Lung (tissue), 12 donors: ENCODE data around the gene CHI3L1. TPM values are rescaled to one million over a fixed set of nuclear protein-coding genes. Genes with fewer than 3 reads are reported as not detected.
A peak's percentile ranks its signal among the peaks of the same experiment; 100 is the strongest.

Source experiments
- ATAC-seq: fragments of 200-7000 bp; cut with Tn5 transposase; one replicate; pipeline ENCODE4 v1.9.1; 2020; ENCODE audit warnings: moderate number of reproducible peaks; ENCODE audit not compliant: insufficient read depth, low FRiP score
- DNase-seq, 3 donors: peaks; one replicate each; pipeline ENCODE4 v3.0.0-alpha.2; 2013 to 2017
- H3K27ac ChIP-seq, 2 donors: one replicate each; pipeline ENCODE4 v1.5.1; 2013; ENCODE audit warnings: mild to moderate bottlenecking in 2 of 2, moderate library complexity in 2 of 2, control low read depth in 1 of 2, inconsistent platforms in 1 of 2, low read depth in 1 of 2, low read length in 1 of 2
- H3K27me3 ChIP-seq, 3 donors: one replicate each; pipeline ENCODE4 v1.5.1; 2013; ENCODE audit warnings: low read length in 2 of 3; ENCODE audit not compliant: control insufficient read depth in 3 of 3, insufficient read depth in 3 of 3
- H3K36me3 ChIP-seq, 4 donors: one replicate each; pipeline ENCODE4 v1.5.1; 2013; ENCODE audit warnings: low read length in 4 of 4, mild to moderate bottlenecking in 1 of 4, moderate library complexity in 1 of 4; ENCODE audit not compliant: control insufficient read depth in 4 of 4, insufficient read depth in 4 of 4
- H3K4me1 ChIP-seq, 5 donors: one replicate each; pipeline ENCODE4 v1.5.1; 2013; ENCODE audit warnings: low read length in 5 of 5, mild to moderate bottlenecking in 2 of 5, moderate library complexity in 1 of 5; ENCODE audit not compliant: control insufficient read depth in 5 of 5, insufficient read depth in 5 of 5
- H3K4me3 ChIP-seq: one replicate; pipeline ENCODE4 v1.5.1; 2013; ENCODE audit warnings: mild to moderate bottlenecking, control low read depth, moderate library complexity
- H3K9ac ChIP-seq, 2 donors: one replicate each; pipeline ENCODE4 v1.5.1; 2013; ENCODE audit warnings: low read length in 2 of 2, control low read depth in 1 of 2; ENCODE audit not compliant: insufficient read depth in 1 of 2
- H3K9me3 ChIP-seq, 4 donors: one replicate each; pipeline ENCODE4 v1.5.1; 2013; ENCODE audit warnings: low read length in 3 of 4, mild to moderate bottlenecking in 1 of 4, moderate library complexity in 1 of 4; ENCODE audit not compliant: control insufficient read depth in 4 of 4, insufficient read depth in 3 of 4
- WGBS, 2 donors: extraction: QIAGEN DNeasy Blood & Tissue Kit; methylation state at CpG; one replicate each; pipeline ENCODE4 v1.1.7; 2013; 5-methylcytosine and 5-hydroxymethylcytosine counted together
- polyA plus RNA-seq, 2 donors: library from polyadenylated mRNA; stranded (reverse); fragments of 200-250 nt; gene quantifications; one replicate each; pipeline ENCODE4 v1.2.1, GENCODE V29; 2013
- total RNA-seq, 2 donors: library from RNA; depleted of rRNA in 1 of 2; stranded (reverse); fragments of >200 nt in 1 of 2; gene quantifications; one replicate each; pipeline ENCODE4 v1.2.1, GENCODE V29; 2014 to 2021
- TF ChIP-seq, protein P1 (sequence below): IDR thresholded peaks from 2 replicates; pipeline ENCODE4 v1.5.1; 2012; ENCODE audit warnings: mild to moderate bottlenecking; ENCODE audit errors: control extremely low read depth, extremely low read depth
- donor health status: control.
- donor health status: control.
- donor health status: Bipolar disorder and iron deficiency.
- donor health status: healthy.
- donor health status: DM: yes; HTN: yes; CAD: no.

CHI3L1 gene
- total and polyA plus RNA-seq, 4 donors = 46.4 to 169 (median 110) TPM

- H3K27me3 ChIP-seq = peaks cover 0 to 12% (median 4%) of the 10 kb centered on the region in 3 donors
- H3K4me1 ChIP-seq = no peaks in the 10 kb centered on the region
- ATAC-seq = no peak
- H3K27ac ChIP-seq = no peak overlapping the region
- WGBS, 2 donors = 76 to 79% methylated on average over 6 of the region's 6 CpGs
- H3K4me3 ChIP-seq = no peak overlapping the region
- no peak for DNase-seq
- H3K9ac ChIP-seq = no peak overlapping the region
- TF ChIP-seq, protein P1, sequence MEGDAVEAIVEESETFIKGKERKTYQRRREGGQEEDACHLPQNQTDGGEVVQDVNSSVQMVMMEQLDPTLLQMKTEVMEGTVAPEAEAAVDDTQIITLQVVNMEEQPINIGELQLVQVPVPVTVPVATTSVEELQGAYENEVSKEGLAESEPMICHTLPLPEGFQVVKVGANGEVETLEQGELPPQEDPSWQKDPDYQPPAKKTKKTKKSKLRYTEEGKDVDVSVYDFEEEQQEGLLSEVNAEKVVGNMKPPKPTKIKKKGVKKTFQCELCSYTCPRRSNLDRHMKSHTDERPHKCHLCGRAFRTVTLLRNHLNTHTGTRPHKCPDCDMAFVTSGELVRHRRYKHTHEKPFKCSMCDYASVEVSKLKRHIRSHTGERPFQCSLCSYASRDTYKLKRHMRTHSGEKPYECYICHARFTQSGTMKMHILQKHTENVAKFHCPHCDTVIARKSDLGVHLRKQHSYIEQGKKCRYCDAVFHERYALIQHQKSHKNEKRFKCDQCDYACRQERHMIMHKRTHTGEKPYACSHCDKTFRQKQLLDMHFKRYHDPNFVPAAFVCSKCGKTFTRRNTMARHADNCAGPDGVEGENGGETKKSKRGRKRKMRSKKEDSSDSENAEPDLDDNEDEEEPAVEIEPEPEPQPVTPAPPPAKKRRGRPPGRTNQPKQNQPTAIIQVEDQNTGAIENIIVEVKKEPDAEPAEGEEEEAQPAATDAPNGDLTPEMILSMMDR = no peak
- H3K9me3 ChIP-seq = no peaks in the 10 kb centered on the region
- no peaks in the 10 kb centered on the region for H3K36me3 ChIP-seq
These were observed 26.6 kb upstream of the CHI3L1 start for GRCh38 chr1:203213126-203213525.

GRCh38 chr1:203211812-203212211, 25.3 kb upstream of the CHI3L1 start:
- H3K36me3 ChIP-seq = no peaks in the 10 kb centered on the region
- no peaks in the 10 kb centered on the region for H3K9me3 ChIP-seq
- DNase-seq (no peak), ATAC-seq (no peak)
- no peak overlapping the region for H3K9ac ChIP-seq
- H3K27me3 ChIP-seq = peaks cover 0 to 11% (median 4%) of the 10 kb centered on the region in 3 donors
- H3K4me3 ChIP-seq = no peak overlapping the region
- no peak overlapping the region for H3K27ac ChIP-seq
- TF ChIP-seq, protein P1 = no peak
- H3K4me1 ChIP-seq = no peaks in the 10 kb centered on the region
- 91 to 96% methylated on average over 3 of the region's 3 CpGs for WGBS, 2 donors

GRCh38 chr1:203210988-203211387, 24.5 kb upstream of the CHI3L1 start:
- Histone ChIP-seq H3K27me3 (peaks cover 0 to 11% (median 4%) of the 10 kb centered on the region in 3 donors), H3K27ac (no peak overlapping the region), H3K36me3 (no peaks in the 10 kb centered on the region), H3K9ac (no peak overlapping the region), H3K4me3 (no peak overlapping the region), H3K9me3 (no peaks in the 10 kb centered on the region), H3K4me1 (no peaks in the 10 kb centered on the region)
- ATAC-seq = no peak
- TF ChIP-seq, protein P1 = no peak
- peak in 1 of 3 donors; percentile 27 for DNase-seq

DNA sequence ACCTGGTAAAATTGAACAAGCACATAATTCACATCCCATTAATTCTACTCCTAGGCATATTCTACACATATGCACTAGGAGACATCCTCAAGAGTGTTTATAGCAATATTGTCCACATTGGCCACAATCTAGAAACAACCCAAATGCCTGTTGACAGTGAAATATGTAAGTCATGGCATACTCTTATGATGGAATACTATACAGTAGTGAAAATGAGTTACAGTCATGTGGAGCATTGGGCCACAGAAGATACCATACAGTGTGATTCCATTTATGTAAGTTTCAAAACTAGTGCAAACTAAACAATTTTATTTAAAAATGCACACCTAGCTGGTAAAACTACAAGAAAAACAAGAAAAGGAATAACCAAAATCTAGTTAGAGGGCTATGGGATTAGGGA, 23.8 kb upstream of the CHI3L1 start:
- TF ChIP-seq, protein P1 = no peak
- Histone ChIP-seq H3K9ac (no peak overlapping the region), H3K4me3 (no peak overlapping the region), H3K36me3 (no peaks in the 10 kb centered on the region), H3K27me3 (peaks cover 0 to 8% (median 4%) of the 10 kb centered on the region in 3 donors), H3K9me3 (no peaks in the 10 kb centered on the region), H3K27ac (no peak overlapping the region), H3K4me1 (no peaks in the 10 kb centered on the region)
- no peak for DNase-seq
- no peak for ATAC-seq
